Neural crest cell (in vitro differentiated cells): ENCODE measurements around the gene MAP6D1. TPM values are rescaled to one million over a fixed set of nuclear protein-coding genes. Genes with fewer than 3 reads are reported as not detected.

Source experiments
- DNase-seq: peaks from one replicate; pipeline ENCODE4 v3.0.0; 2021; ENCODE audit warnings: low read depth, mixed read lengths, low spot score
- H3K27ac Mint-ChIP-seq: one replicate; pipeline ENCODE4 v1.8.0; 2021; ENCODE audit warnings: mild to moderate bottlenecking, mixed read lengths; ENCODE audit not compliant: unreplicated experiment
- H3K27me3 Mint-ChIP-seq: 2 replicates; pipeline ENCODE4 v1.8.0; 2021; ENCODE audit warnings: low read depth, mild to moderate bottlenecking, mixed read lengths
- H3K36me3 Mint-ChIP-seq: 2 replicates; pipeline ENCODE4 v1.8.0; 2021; ENCODE audit warnings: low read depth, mild to moderate bottlenecking, mixed read lengths
- H3K4me1 Mint-ChIP-seq: 2 replicates; pipeline ENCODE4 v1.8.0; 2021; ENCODE audit warnings: mixed read lengths
- H3K4me3 Mint-ChIP-seq: one replicate; pipeline ENCODE4 v1.8.0; 2021; ENCODE audit warnings: mild to moderate bottlenecking, mixed read lengths
- H3K9me3 Mint-ChIP-seq: 2 replicates; pipeline ENCODE4 v1.8.0; 2021; ENCODE audit warnings: mixed read lengths
- long read RNA-seq: library from polyadenylated mRNA; unstranded; transcript quantifications from one replicate; pipeline ENCODE4 v2.0.0, GENCODE V29; 2020
- total RNA-seq: library from RNA; stranded (reverse); gene quantifications from 2 replicates; pipeline ENCODE4 v1.2.1, GENCODE V29; 2021
- TF ChIP-seq, protein P1 (sequence below): fragments of 200-600 bp; sonication (generic); conservative IDR thresholded peaks from 2 replicates; pipeline ENCODE4 v1.5.0; 2021; ENCODE audit warnings: antibody characterized with exemption, mild to moderate bottlenecking

Gene MAP6D1
- total RNA-seq, result 4.7 and 4.9 TPM in 2 replicates
- long read RNA-seq, partial matches to known transcripts, result 0 of 1 reads
- long read RNA-seq, other reads (novel, unspliced or antisense), result 0 of 1 reads

- Mint-ChIP-seq H3K27ac (no peak within 1 kb of the TSS), H3K36me3 (peaks cover 4% of the 10 kb centered on the region), H3K4me1 (peaks cover 15% of the 10 kb centered on the region), H3K27me3 (peaks cover 3% of the 10 kb centered on the region), H3K9me3 (no peaks in the 10 kb centered on the region), H3K4me3 (peak within 1 kb of the TSS; percentile 85)
- TF ChIP-seq, protein P1, sequence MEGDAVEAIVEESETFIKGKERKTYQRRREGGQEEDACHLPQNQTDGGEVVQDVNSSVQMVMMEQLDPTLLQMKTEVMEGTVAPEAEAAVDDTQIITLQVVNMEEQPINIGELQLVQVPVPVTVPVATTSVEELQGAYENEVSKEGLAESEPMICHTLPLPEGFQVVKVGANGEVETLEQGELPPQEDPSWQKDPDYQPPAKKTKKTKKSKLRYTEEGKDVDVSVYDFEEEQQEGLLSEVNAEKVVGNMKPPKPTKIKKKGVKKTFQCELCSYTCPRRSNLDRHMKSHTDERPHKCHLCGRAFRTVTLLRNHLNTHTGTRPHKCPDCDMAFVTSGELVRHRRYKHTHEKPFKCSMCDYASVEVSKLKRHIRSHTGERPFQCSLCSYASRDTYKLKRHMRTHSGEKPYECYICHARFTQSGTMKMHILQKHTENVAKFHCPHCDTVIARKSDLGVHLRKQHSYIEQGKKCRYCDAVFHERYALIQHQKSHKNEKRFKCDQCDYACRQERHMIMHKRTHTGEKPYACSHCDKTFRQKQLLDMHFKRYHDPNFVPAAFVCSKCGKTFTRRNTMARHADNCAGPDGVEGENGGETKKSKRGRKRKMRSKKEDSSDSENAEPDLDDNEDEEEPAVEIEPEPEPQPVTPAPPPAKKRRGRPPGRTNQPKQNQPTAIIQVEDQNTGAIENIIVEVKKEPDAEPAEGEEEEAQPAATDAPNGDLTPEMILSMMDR, result peak; percentile 59
- DNase-seq, result peak; percentile 68
These were observed at the start of gene MAP6D1 for GRCh38 chr3:183825456-183826161. Gene MAP6D1, minus strand, starts transcription at chr3:183825577. Its CDS starts 30 bp downstream, at chr3:183825547.

DNA sequence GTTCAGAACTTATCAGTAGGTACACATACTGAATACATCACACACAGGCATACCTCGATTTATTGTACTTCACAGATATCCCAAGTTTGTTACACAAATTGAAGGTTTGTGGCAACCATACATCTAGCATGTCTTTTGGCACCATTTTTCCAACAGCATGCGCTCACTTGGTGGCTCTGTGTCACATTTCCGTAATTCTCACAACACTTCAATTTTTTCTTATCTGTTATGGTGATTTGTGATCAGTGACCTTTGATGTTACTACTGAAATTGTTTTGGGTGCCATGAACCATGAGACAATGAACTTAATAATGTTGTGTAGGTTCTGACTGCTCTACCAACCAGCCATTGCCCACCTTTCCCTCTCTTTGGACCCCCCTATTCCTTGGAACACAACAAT, 48.5 kb upstream of the MAP6D1 start:
- Mint-ChIP-seq H3K4me3 (no peak overlapping the region), H3K27me3 (no peaks in the 10 kb centered on the region), H3K36me3 (peaks cover 4% of the 10 kb centered on the region), H3K27ac (no peak overlapping the region), H3K9me3 (no peaks in the 10 kb centered on the region), H3K4me1 (no peaks in the 10 kb centered on the region)
- TF ChIP-seq, protein P1, result no peak
- DNase-seq, result no peak

DNA sequence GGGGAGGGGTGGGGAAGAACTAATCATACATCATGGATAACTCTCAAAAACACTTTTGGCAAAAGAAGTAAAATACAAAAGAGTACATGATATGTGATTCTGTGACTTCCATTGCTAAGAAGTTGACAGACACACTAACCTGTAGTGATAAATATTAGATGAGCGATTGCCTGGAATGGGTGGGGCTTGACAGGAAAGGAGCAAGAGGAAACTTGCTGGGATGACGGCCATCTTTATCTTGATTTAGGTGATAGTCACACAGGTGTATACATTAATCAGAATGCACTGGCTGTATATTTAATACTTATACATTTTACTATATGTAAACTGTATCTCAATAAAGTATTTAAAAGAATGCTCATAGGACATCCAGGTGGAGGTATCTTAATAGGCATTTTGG, 46.2 kb upstream of the MAP6D1 start:
- Mint-ChIP-seq H3K27ac (no peak overlapping the region), H3K4me3 (no peak overlapping the region), H3K36me3 (peaks cover under 1% of the 10 kb centered on the region), H3K4me1 (no peaks in the 10 kb centered on the region), H3K27me3 (no peaks in the 10 kb centered on the region), H3K9me3 (no peaks in the 10 kb centered on the region)
- TF ChIP-seq, protein P1, result no peak
- no peak for DNase-seq

- no peak overlapping the region for H3K4me3 Mint-ChIP-seq
- H3K36me3 Mint-ChIP-seq, result peaks cover 4% of the 10 kb centered on the region
- H3K27me3 Mint-ChIP-seq, result no peaks in the 10 kb centered on the region
- TF ChIP-seq, protein P1, result no peak
- DNase-seq, result no peak
- peak overlapping the region; percentile 9 for H3K27ac Mint-ChIP-seq
- H3K4me1 Mint-ChIP-seq, result no peaks in the 10 kb centered on the region
- no peaks in the 10 kb centered on the region for H3K9me3 Mint-ChIP-seq
These were observed 45.2 kb upstream of the MAP6D1 start for GRCh38 chr3:183870563-183870962.

DNA sequence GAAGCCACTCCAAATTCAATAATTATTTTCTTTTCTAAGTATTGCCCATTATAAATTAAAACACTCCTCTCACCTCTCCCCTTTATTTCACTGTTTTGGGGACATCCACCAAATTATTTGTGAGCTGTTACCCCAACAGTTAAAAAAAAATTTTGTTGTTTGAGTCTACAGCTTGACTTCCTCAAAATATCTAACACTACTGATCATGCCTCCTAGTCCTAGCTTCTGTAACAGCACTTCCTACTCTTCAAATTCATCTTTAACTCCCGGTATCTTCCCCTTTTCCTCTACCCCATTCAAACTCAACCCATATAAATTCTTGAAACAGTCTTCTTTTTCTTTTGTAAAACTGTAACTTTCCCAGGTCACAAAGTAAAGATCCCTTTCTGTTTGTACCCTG, 43.4 kb upstream of the MAP6D1 start:
- H3K4me1 Mint-ChIP-seq, result no peaks in the 10 kb centered on the region
- H3K36me3 Mint-ChIP-seq, result peaks cover 9% of the 10 kb centered on the region
- no peak overlapping the region for H3K4me3 Mint-ChIP-seq
- DNase-seq, result no peak
- no peak overlapping the region for H3K27ac Mint-ChIP-seq
- H3K9me3 Mint-ChIP-seq, result no peaks in the 10 kb centered on the region
- H3K27me3 Mint-ChIP-seq, result no peaks in the 10 kb centered on the region
- TF ChIP-seq, protein P1, result no peak
